SJSA1 (cell line): ENCODE data around the gene SHISA5. TPM values are rescaled to one million over a fixed set of nuclear protein-coding genes. Genes with fewer than 3 reads are reported as not detected.
"Not testable (repeated sequence)": the region's sequence is repeated elsewhere in the genome, so short reads cannot be mapped to it uniquely, and the experiment has no call there.

Experiments
- DNase-seq, 2 experiments: peaks; one replicate each; pipeline ENCODE4 v3.0.0-alpha.2; 2015 to 2020; ENCODE audit warnings: low spot score in 2 of 2, low read depth in 1 of 2
- H3K27ac ChIP-seq: fragments of 250-450 bp; sonication (Bioruptor Pico); 2 replicates; pipeline ENCODE4 v1.5.1; 2020; ENCODE audit warnings: mild to moderate bottlenecking, moderate library complexity
- H3K27me3 ChIP-seq: fragments of 250-450 bp; sonication (Bioruptor Pico); replicated peaks from 2 replicates; pipeline ENCODE4 v1.5.1; 2020; ENCODE audit warnings: mild to moderate bottlenecking, moderate library complexity
- H3K36me3 ChIP-seq: fragments of 250-450 bp; sonication (Bioruptor Pico); 2 replicates; pipeline ENCODE4 v1.5.1; 2020; ENCODE audit warnings: mild to moderate bottlenecking
- H3K4me1 ChIP-seq: fragments of 250-450 bp; sonication (Bioruptor Pico); replicated peaks from 2 replicates; pipeline ENCODE4 v1.6.1; 2021; ENCODE audit warnings: mild to moderate bottlenecking
- H3K4me3 ChIP-seq: fragments of 250-450 bp; sonication (Bioruptor Pico); 2 replicates; pipeline ENCODE4 v1.5.1; 2020; ENCODE audit warnings: mild to moderate bottlenecking
- H3K9me3 ChIP-seq: fragments of 250-450 bp; sonication (Bioruptor Pico); replicated peaks from 2 replicates; pipeline ENCODE4 v1.5.1; 2020; ENCODE audit warnings: mild to moderate bottlenecking
- total RNA-seq: library from RNA; depleted of rRNA; stranded (reverse); fragments of >200 nt; shearing (Covaris generic); gene quantifications from 2 replicates; pipeline ENCODE4 v1.2.3, GENCODE V29; 2014

SHISA5 gene
- total RNA-seq, 1 experiment from 2014 or later, result 105 TPM

GRCh38 chr3:48467473-48468267 is 36.3 kb downstream of the SHISA5 start:
- Histone ChIP-seq H3K4me1 (peaks cover 35% of the 10 kb centered on the region), H3K27ac (no peak overlapping the region), H3K9me3 (no peaks in the 10 kb centered on the region), H3K36me3 (peaks cover 66% of the 10 kb centered on the region), H3K27me3 (no peaks in the 10 kb centered on the region), H3K4me3 (no peak overlapping the region)
- no peak for DNase-seq

- no peaks in the 10 kb centered on the region for H3K9me3 ChIP-seq
- H3K27ac ChIP-seq, result peak overlapping the region; percentile 100
- H3K4me1 ChIP-seq, result peaks cover 34% of the 10 kb centered on the region
- no peaks in the 10 kb centered on the region for H3K27me3 ChIP-seq
- peak overlapping the region; percentile 38 for H3K4me3 ChIP-seq
- DNase-seq, result no peak
- H3K36me3 ChIP-seq, result peaks cover 65% of the 10 kb centered on the region
Observed at GRCh38 chr3:48467110-48467454, 36.9 kb downstream of the SHISA5 start.

- H3K9me3 ChIP-seq, result no peaks in the 10 kb centered on the region
- H3K4me1 ChIP-seq, result peaks cover 29% of the 10 kb centered on the region
- H3K27me3 ChIP-seq, result no peaks in the 10 kb centered on the region
- peak overlapping the region; percentile 100 for H3K27ac ChIP-seq
- peak overlapping the region; percentile 38 for H3K4me3 ChIP-seq
- peaks cover 65% of the 10 kb centered on the region for H3K36me3 ChIP-seq
- DNase-seq, result peak in 1 of 2 experiments; percentile 10
Observed at GRCh38 chr3:48466386-48467109, 37.4 kb downstream of the SHISA5 start.

- Histone ChIP-seq H3K27ac (peak overlapping the region; percentile 100), H3K27me3 (no peaks in the 10 kb centered on the region), H3K4me3 (peak overlapping the region; percentile 38), H3K36me3 (peaks cover 71% of the 10 kb centered on the region), H3K4me1 (peaks cover 28% of the 10 kb centered on the region), H3K9me3 (no peaks in the 10 kb centered on the region)
- peak; percentile 96 to 98 for DNase-seq
Observed at GRCh38 chr3:48465531-48466378, 38.2 kb downstream of the SHISA5 start.

GRCh38 chr3:48465237-48465530 is 38.8 kb downstream of the SHISA5 start:
- H3K4me1 ChIP-seq, result peaks cover 28% of the 10 kb centered on the region
- H3K36me3 ChIP-seq, result peaks cover 73% of the 10 kb centered on the region
- DNase-seq, result no peak
- no peak overlapping the region; the same call in 1 of the 2 replicates for H3K4me3 ChIP-seq
- H3K9me3 ChIP-seq, result no peaks in the 10 kb centered on the region
- peak overlapping the region; percentile 100 for H3K27ac ChIP-seq
- H3K27me3 ChIP-seq, result no peaks in the 10 kb centered on the region

- Histone ChIP-seq H3K9me3 (no peaks in the 10 kb centered on the region), H3K27ac (peak overlapping the region; percentile 100), H3K4me3 (no peak overlapping the region), H3K27me3 (no peaks in the 10 kb centered on the region), H3K4me1 (peaks cover 28% of the 10 kb centered on the region), H3K36me3 (peaks cover 72% of the 10 kb centered on the region)
- no peak for DNase-seq
Observed at GRCh38 chr3:48464713-48465221, 39.2 kb downstream of the SHISA5 start.

- H3K27ac ChIP-seq, result no peak overlapping the region
- no peak for DNase-seq
Observed at GRCh38 chr3:48463703-48464102, 40.3 kb downstream of the SHISA5 start.

GRCh38 chr3:48461767-48462166 is 42.2 kb downstream of the SHISA5 start:
- not testable (repeated sequence) for H3K27me3 ChIP-seq, H3K9me3 ChIP-seq, H3K4me3 ChIP-seq, H3K27ac ChIP-seq, DNase-seq
- H3K36me3 ChIP-seq, result peaks cover 66% of the 10 kb centered on the region
- H3K4me1 ChIP-seq, result peaks cover 18% of the 10 kb centered on the region

More at GRCh38 chr3:48463703-48464102, 40.3 kb downstream of the SHISA5 start:
- Histone ChIP-seq H3K4me3 (no peak overlapping the region), H3K9me3 (no peaks in the 10 kb centered on the region), H3K4me1 (peaks cover 28% of the 10 kb centered on the region), H3K36me3 (peaks cover 72% of the 10 kb centered on the region), H3K27me3 (no peaks in the 10 kb centered on the region)

GRCh38 chr3:48460517-48460902 is 43.5 kb downstream of the SHISA5 start:
- Histone ChIP-seq H3K4me3 (no peak overlapping the region), H3K27me3 (no peaks in the 10 kb centered on the region), H3K4me1 (peaks cover 5% of the 10 kb centered on the region), H3K36me3 (peaks cover 61% of the 10 kb centered on the region), H3K9me3 (no peaks in the 10 kb centered on the region), H3K27ac (no peak overlapping the region)
- DNase-seq, result no peak

GRCh38 chr3:48459773-48460516 is 44.0 kb downstream of the SHISA5 start:
- H3K27ac ChIP-seq, result no peak overlapping the region
- no peaks in the 10 kb centered on the region for H3K4me1 ChIP-seq
- peaks cover 62% of the 10 kb centered on the region for H3K36me3 ChIP-seq
- DNase-seq, result no peak
- H3K27me3 ChIP-seq, result no peaks in the 10 kb centered on the region
- H3K9me3 ChIP-seq, result no peaks in the 10 kb centered on the region
- no peak overlapping the region for H3K4me3 ChIP-seq

GRCh38 chr3:48459331-48459730 is 44.6 kb downstream of the SHISA5 start:
- Histone ChIP-seq H3K9me3 (no peaks in the 10 kb centered on the region), H3K4me1 (no peaks in the 10 kb centered on the region), H3K36me3 (peaks cover 61% of the 10 kb centered on the region), H3K27ac (no peak overlapping the region), H3K4me3 (no peak overlapping the region), H3K27me3 (no peaks in the 10 kb centered on the region)
- DNase-seq, result no peak

- no peak overlapping the region for H3K4me3 ChIP-seq
- no peaks in the 10 kb centered on the region for H3K9me3 ChIP-seq
- no peak overlapping the region for H3K27ac ChIP-seq
- H3K36me3 ChIP-seq, result peaks cover 83% of the 10 kb centered on the region
- H3K27me3 ChIP-seq, result no peaks in the 10 kb centered on the region
- H3K4me1 ChIP-seq, result no peaks in the 10 kb centered on the region
- DNase-seq, result no peak
Observed at GRCh38 chr3:48456456-48456855, 47.5 kb downstream of the SHISA5 start.

- Histone ChIP-seq H3K27me3 (no peaks in the 10 kb centered on the region), H3K36me3 (peaks cover 79% of the 10 kb centered on the region), H3K27ac (no peak overlapping the region)
Observed at GRCh38 chr3:48451270-48451669, 52.7 kb downstream of the SHISA5 start.

More at GRCh38 chr3:48451270-48451669, 52.7 kb downstream of the SHISA5 start:
- H3K9me3 ChIP-seq, result no peaks in the 10 kb centered on the region
- no peak for DNase-seq
- peaks cover 13% of the 10 kb centered on the region for H3K4me1 ChIP-seq
- H3K4me3 ChIP-seq, result no peak overlapping the region
